SK-N-DZ (cell line): ENCODE measurements around the gene DRGX.

Experiments used
- DNase-seq: peaks from one replicate; pipeline ENCODE4 v3.0.0-alpha.2; 2015; ENCODE audit warnings: low spot score

The DRGX gene

DNA sequence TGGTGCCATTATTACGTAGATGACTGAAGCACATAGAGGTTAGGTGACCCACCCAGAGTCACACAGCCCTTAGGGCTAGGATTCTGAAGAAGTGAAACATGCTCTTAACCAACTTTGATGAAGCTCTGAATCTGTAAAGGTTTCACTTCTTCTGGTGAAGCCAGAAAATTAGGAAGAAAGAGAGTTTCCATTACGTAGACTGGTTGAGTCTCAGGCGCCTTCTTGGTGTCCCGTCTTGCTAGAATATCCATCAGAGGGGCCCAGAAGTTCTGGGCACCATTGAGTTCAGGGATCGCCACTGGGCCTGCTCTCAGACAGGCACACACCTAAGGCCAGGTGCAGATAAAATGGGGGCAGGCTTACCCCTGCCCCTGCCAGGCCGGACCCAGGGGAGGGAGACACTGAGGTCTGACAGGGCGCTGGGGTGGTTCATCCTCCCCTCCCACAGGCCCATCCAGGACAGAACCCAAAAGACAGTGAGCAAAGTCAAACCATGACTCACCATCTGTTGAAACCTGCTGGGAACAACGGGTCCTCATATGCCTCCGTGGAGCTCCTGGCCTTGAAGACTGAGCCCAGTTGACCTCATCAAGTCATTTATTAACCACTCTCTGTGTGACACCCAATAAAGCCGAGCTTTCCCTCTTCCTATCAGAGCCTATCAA lies 33.2 kb downstream of the DRGX start:
- no peak for DNase-seq

- no peak for DNase-seq
Observed at GRCh38 chr10:49361735-49362568, 33.9 kb downstream of the DRGX start.

- DNase-seq, result no peak
Observed at GRCh38 chr10:49361178-49361554, 34.7 kb downstream of the DRGX start.

GRCh38 chr10:49360271-49361177 lies 35.4 kb downstream of the DRGX start:
- DNase-seq, result peak; percentile 11

DNA sequence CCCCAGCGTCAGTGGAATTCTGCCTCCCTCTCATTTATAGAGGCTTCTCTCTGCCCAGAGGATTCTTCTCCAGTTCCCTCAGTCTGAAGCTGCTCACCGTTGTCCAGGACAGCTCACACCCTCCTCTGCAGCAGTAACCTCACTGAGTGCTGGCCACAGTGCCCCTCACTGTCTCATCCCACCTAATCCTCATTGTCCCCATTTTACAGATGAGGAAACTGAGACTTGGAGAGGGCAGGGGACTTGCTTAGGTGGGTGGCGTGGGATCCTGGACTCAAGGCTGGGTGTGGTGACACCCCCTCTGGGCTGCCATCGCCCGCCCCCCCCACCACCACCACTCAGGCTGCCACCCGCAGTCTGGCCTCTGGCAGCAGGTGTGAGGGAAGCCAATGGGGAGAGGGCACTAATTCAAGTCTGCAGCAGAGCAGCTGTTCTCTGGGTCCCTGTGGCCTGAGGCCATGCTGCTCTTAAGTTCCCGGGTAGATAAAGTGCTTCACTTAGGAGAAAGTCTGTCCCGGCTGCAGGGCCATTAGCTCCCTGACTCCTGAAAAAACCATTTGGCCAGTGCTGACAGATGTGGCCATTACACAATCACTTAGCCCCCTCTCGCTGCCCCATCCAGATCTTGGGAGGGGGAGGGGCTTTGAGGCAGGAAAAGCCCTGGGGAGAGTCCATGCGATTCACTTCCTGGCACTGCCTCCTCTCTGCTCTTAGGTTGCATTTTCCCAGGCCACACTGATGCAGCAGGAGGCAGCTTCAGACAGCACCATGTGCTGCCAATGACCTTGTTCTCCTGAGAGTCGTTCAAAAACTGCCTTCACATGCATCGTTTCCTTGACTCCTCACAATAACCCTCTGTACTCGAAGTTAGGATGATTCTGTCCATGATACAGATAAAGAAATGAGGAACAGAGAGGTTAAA lies 36.3 kb downstream of the DRGX start:
- DNase-seq, result peak; percentile 78

DNA sequence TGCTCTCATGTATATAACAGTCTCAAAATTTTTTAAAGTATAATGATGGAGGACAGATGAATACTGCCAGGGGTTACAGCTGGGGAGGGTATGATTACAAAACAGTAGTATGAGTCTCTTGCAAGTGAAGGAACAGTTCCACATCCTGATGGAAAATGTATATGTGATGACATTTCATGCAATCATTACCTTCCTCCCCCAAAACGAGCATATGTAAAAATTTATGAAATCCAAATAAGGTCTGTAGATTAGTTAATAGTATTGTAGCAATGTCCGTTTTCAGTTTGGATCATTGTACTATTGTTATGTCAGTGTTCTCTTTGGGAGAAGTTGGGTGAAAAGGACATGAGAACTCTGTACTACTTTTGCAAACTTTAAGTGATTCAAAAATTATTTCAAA lies 38.0 kb downstream of the DRGX start:
- DNase-seq, result no peak

DNA sequence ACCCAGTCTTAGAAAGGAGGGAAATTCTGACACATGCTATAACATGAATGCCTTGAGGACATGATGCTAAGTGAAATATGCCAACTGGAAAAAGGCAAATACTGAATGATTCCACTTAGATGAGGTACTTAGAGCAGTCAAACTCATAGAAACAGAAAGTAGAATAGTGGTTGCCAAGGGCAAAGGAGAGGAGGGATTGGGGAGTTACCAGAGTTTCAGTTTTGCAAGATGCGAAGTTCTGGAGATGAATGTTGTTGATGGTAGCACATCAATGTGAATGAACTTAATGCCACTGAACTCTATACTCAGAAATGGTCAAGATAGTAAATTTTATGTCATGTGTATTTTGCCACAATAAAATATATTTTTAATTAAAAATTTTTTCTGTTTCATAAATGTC lies 38.9 kb downstream of the DRGX start:
- no peak for DNase-seq

DNA sequence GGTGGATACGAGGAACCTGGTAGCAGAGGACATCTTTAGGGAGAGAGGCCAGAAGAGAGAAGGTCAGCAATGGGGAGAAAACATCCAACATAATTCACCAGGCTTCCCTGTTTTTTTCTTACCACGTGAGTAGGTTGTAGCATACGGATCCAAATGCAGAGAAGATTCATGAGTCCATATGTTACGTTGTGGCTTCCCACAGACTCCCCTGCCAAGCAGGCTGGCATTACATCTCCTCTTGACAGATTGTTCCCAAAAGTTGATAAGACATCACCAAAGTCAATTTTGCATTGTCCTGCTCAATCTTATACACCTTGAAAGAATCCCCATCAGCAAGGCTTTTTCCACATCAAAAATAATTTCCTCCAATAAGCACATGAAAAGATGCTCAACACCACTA lies 39.7 kb downstream of the DRGX start:
- no peak for DNase-seq

DNA sequence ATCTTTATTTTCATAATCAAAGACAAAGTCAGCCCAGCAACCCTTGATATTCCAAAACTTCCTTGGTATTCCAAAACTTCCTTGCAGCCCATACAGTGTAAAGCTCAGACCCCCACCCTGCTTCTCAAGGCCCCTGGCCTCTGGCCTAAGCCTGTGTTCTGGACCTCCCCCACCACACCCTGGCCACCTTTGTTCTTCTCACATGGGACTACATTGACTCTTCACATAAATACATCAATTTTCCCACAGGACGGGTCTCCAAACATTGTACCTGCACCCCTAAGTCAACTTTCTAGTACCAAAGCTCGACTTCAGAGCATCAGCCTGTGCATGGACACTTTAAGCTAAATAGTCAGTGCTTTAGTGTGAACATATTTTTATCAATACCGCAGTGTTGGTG lies 40.7 kb downstream of the DRGX start:
- DNase-seq, result no peak

- DNase-seq, result no peak
Observed at GRCh38 chr10:49354593-49354992, 41.3 kb downstream of the DRGX start.

- DNase-seq, result no peak
Observed at GRCh38 chr10:49353895-49354566, 41.9 kb downstream of the DRGX start.

GRCh38 chr10:49353026-49353894 lies 42.6 kb downstream of the DRGX start:
- DNase-seq, result no peak

- no peak for DNase-seq
Observed at GRCh38 chr10:49352323-49352722, 43.6 kb downstream of the DRGX start.

- no peak for DNase-seq
Observed at GRCh38 chr10:49351669-49352068, 44.2 kb downstream of the DRGX start.

DNA sequence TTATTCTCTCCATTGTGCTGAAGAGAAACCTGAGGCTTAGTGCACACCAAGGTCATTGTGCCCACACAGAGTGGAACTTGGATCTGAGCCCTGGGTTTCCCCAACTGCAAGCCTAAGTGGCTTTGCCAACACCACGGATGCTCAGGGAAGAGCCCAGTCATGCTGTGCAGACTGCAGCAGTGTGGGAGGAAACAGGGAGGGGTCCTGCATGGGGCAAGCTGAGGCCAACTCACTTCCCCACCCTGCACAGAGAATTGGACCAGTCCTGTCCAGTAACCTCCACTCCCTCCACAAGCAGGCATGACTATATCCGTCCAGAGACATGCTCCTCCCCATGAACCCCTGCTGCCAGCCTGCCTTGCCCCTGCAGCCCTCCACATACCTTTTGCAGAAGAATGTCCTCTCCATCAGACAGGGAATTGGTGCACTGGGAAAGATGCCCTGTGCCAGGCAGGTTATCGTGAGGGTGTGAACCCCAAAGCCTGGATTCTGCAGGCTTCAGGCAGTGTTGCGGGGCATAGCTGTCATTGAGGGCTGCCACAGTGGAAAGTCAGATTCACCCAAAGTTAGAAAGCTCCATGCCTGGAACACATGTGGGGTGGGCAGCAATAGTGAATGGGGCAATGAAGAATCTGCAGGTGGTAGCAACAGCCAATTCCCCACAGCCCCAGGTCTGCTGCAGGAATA lies 44.9 kb downstream of the DRGX start:
- DNase-seq, result no peak

GRCh38 chr10:49350138-49350537 lies 45.8 kb downstream of the DRGX start:
- no peak for DNase-seq

- no peak for DNase-seq
Observed at GRCh38 chr10:49349390-49349789, 46.5 kb downstream of the DRGX start.

DNA sequence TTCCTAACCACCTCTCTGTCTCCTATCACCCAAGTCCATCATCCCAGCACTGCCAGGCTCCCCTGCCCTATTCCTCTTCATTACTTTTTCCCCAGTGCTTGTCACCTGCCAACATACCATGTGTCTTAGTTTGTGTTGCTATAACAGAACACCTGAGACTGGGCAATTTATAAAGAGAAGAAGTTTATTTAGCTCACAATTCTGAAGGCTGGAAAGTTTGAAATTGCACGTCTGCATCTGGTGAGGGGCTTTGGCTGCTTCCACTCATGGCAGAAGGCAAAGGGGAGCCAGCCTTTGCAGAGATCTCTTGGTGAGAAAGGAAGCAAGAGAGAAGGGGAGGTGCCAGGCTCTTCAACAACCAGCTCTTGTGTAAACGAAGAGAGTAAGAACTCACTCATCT lies 47.3 kb downstream of the DRGX start:
- DNase-seq, result no peak

DNA sequence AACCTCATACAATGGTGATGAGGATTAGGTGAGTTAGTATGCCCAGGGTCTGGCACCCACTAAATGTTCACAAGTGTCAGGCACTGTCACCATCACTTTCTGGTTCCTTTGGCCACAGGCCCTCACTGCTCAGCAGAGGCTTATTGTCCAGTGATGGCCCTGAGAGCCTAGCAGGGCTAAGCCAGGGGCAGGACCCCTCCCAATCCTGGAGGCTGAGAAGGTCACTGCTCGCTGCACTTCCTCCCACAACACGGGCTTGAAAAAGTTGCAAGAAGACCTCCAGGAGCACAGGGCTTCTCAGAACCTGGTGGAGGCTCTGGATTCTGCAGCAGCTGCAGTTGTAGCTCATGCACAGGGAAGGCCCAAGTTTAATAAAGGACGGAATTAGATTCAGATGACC lies 48.1 kb downstream of the DRGX start:
- no peak for DNase-seq
